Ascending aorta (tissue), 2 donors: Measurements from ENCODE around the gene CYP4F11. TPM values are rescaled to one million over a fixed set of nuclear protein-coding genes. Genes with fewer than 3 reads are reported as not detected.
"Not testable (repeated sequence)": the region's sequence is repeated elsewhere in the genome, so short reads cannot be mapped to it uniquely, and the experiment has no call there.

ENCODE experiments used
- DNase-seq, 2 donors: peaks; one replicate each; pipeline ENCODE4 v3.0.0-alpha.2; 2019; ENCODE audit warnings: low spot score in 2 of 2
- H3K27ac ChIP-seq, 2 donors: fragments of 200-600 bp; sonication (generic); one replicate each; pipeline ENCODE4 v1.5.1; 2016 to 2017; ENCODE audit warnings: mild to moderate bottlenecking in 1 of 2
- H3K27me3 ChIP-seq: fragments of 200-600 bp; sonication (generic); one replicate; pipeline ENCODE4 v1.5.1; 2017
- H3K36me3 ChIP-seq, 2 donors: fragments of 200-600 bp; sonication (generic); one replicate each; pipeline ENCODE4 v1.5.1; 2016
- H3K4me1 ChIP-seq, 2 donors: fragments of 200-600 bp; sonication (generic); one replicate each; pipeline ENCODE4 v1.5.1; 2016 to 2017; ENCODE audit warnings: mild to moderate bottlenecking in 1 of 2
- H3K4me3 ChIP-seq, 2 donors: fragments of 200-600 bp; sonication (generic); one replicate each; pipeline ENCODE4 v1.5.1; 2016 to 2017; ENCODE audit warnings: mild to moderate bottlenecking in 1 of 2
- H3K9me3 ChIP-seq, 2 donors: fragments of 200-600 bp; sonication (generic); one replicate each; pipeline ENCODE4 v1.5.1; 2016
- intact Hi-C: fragments of 100-400 bp; cut with DNase I; formaldehyde crosslinking; loops from one replicate; pipeline ENCODE4 v1.15.1; 2023
- total RNA-seq: library from RNA; depleted of rRNA; stranded (reverse); fragments of >200 nt; gene quantifications from one replicate; pipeline ENCODE4 v1.1.0, GENCODE V29; 2016
- TF ChIP-seq, protein P1 (sequence below), 3 experiments: fragments of 200-600 bp in 2 of 3; fragments of 450-650 bp in 1 of 3; sonication (generic) in 2 of 3; IDR thresholded peaks; one replicate each; pipeline ENCODE4 v1.5.1; 2016 to 2019; ENCODE audit warnings: antibody characterized with exemption in 3 of 3, mild to moderate bottlenecking in 1 of 3, moderate library complexity in 1 of 3

Gene CYP4F11
- total RNA-seq, 1 donor from 2014 or later, result 0.75 TPM

DNA sequence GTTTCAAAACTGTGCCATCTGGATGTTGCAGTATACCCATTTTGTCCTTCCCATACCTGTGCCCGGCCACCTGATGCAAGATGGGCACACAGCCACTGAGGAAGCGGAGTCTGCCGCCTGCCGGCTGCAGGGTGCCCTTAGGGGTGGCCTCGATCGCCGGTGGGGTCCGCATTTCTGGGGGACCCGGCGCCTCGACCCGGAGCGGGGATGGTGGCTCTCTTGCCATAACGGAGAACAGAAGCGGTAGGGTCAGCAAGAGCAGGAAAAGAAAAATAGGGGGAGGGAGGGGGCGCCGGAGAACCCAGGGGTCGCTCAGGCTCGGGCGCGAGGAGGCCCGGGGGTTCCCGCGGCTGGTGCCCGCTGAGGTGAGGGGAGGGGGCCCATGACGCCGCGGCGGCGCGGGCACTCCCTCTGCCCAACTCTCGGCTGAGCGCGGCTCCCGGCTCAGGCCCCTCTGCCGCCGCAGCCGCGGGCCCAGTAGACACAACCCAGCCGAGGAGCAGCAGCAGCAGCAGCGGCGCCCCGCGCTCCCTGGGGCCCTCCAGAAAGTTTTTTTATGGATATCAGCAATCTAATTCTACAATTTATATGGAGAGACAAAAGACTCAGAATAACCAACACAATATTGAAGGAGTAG is 22.6 kb downstream of the CYP4F11 start:
- TF ChIP-seq, protein P1, sequence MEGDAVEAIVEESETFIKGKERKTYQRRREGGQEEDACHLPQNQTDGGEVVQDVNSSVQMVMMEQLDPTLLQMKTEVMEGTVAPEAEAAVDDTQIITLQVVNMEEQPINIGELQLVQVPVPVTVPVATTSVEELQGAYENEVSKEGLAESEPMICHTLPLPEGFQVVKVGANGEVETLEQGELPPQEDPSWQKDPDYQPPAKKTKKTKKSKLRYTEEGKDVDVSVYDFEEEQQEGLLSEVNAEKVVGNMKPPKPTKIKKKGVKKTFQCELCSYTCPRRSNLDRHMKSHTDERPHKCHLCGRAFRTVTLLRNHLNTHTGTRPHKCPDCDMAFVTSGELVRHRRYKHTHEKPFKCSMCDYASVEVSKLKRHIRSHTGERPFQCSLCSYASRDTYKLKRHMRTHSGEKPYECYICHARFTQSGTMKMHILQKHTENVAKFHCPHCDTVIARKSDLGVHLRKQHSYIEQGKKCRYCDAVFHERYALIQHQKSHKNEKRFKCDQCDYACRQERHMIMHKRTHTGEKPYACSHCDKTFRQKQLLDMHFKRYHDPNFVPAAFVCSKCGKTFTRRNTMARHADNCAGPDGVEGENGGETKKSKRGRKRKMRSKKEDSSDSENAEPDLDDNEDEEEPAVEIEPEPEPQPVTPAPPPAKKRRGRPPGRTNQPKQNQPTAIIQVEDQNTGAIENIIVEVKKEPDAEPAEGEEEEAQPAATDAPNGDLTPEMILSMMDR (IDR thresholded peaks at IDR 0.05), result no peak
- DNase-seq, result no peak
- Histone ChIP-seq H3K4me3 (no peak overlapping the region), H3K27me3 (peaks cover 3% of the 10 kb centered on the region), H3K4me1 (no peaks in the 10 kb centered on the region), H3K36me3 (peaks cover 0 to 17% of the 10 kb centered on the region in 2 donors), H3K27ac (no peak overlapping the region), H3K9me3 (peaks cover 0 to 12% of the 10 kb centered on the region in 2 donors)
- intact Hi-C loops, result no loop called here

DNA sequence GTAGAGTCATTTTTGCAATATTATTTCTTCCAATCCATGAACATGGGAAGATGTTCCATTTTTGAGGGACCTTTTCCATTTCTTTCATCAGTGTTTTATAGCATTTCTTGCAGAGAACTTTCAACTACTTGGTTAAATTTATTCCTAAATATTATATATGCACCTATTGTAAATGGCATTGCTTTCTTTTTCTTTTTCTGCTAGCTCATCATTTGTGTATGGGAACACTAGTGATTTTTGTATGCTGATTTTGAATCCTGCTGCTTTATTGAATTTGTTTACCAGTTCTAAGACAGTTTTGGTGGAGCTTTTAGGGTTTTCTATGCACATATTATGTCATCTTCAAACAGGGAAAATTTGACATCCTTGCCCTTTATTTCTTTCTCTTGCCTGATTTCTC is 29.3 kb downstream of the CYP4F11 start:
- Histone ChIP-seq H3K4me1 (no peaks in the 10 kb centered on the region), H3K27ac (no peak overlapping the region), H3K4me3 (no peak overlapping the region), H3K9me3 (peaks cover 0 to 6% of the 10 kb centered on the region in 2 donors), H3K36me3 (no peaks in the 10 kb centered on the region), H3K27me3 (no peaks in the 10 kb centered on the region)
- intact Hi-C loops, result no loop called here
- TF ChIP-seq, protein P1 (IDR thresholded peaks at IDR 0.05), result no peak
- DNase-seq, result no peak

DNA sequence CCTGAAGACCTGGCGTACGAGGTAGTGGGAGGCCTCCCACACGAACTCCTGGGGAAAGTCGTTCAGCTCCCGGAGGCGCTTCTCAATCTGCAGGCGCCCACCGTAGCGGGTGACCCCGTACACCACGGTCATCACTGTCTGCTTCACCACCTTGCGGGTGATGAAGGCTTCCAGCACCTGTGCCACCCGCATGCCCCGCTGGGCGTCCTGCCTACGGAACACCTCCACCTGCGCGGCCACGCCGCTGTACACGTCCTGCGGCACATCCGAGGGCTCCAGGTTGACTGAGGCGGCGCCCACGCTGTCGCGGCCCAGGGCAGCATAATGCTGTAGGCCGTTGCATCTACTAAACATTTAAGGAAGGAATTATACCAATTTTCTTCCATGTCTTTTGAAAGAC is 31.4 kb downstream of the CYP4F11 start:
- intact Hi-C loops, H3K36me3 ChIP-seq, H3K27ac ChIP-seq, H3K4me3 ChIP-seq, H3K4me1 ChIP-seq, DNase-seq, H3K27me3 ChIP-seq, H3K9me3 ChIP-seq: not testable (repeated sequence)

DNA sequence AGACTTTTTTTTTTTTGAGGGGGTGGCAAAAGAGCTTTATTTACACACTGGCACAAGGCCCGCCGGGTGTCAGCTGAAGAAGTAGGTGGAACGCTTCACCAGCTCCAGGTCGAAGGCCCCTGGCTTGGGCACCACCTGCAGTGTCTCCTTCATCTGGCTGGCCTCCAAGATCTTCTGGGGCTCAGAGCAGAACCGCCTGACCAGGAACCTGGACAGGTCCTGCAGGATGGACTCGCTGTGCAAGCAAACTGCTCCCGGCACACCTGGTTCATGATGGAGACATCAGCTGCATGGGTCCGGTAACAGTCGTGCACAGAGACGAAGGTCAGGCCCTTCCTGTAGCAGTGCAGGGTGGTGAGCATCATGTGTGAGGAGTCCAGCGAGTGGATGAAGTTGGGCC is 32.1 kb downstream of the CYP4F11 start:
- no peaks in the 10 kb centered on the region for H3K4me1 ChIP-seq
- H3K4me3 ChIP-seq, result no peak overlapping the region
- no peak overlapping the region for H3K27ac ChIP-seq
- TF ChIP-seq, protein P1 (IDR thresholded peaks at IDR 0.05), result no peak
- no peak for DNase-seq
- no peaks in the 10 kb centered on the region for H3K36me3 ChIP-seq
- peaks cover 0 to 6% of the 10 kb centered on the region in 2 donors for H3K9me3 ChIP-seq
- H3K27me3 ChIP-seq, result no peaks in the 10 kb centered on the region
- intact Hi-C loops, result no loop called here

- Histone ChIP-seq H3K4me3 (no peak overlapping the region), H3K9me3 (no peaks in the 10 kb centered on the region), H3K4me1 (no peaks in the 10 kb centered on the region), H3K27me3 (no peaks in the 10 kb centered on the region), H3K36me3 (no peaks in the 10 kb centered on the region), H3K27ac (no peak overlapping the region)
- intact Hi-C loops, result no loop called here
- TF ChIP-seq, protein P1 (IDR thresholded peaks at IDR 0.05), result no peak
- DNase-seq, result no peak
Observed at GRCh38 chr19:15900504-15900903, 33.8 kb downstream of the CYP4F11 start.

DNA sequence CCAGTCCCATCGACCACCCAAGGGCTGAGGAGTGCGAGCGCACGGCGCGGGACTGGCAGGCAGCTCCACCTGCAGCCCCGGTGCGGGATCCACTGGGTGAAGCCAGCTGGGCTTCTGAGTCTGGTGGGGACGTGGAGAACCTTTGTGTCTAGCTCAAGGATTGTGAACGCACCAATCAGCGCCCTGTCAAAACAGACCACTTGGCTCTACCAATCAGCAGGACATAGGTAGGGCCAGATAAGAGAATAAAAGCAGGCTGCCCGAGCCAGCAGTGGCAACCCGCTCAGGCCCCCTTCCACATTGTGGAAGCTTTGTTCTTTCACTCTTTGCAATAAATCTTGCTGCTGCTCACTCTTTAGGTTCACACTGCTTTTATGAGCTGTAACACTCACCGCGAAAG is 34.3 kb downstream of the CYP4F11 start:
- H3K4me3 ChIP-seq, H3K9me3 ChIP-seq, H3K36me3 ChIP-seq, H3K27ac ChIP-seq, DNase-seq, H3K27me3 ChIP-seq, intact Hi-C loops, H3K4me1 ChIP-seq: not testable (repeated sequence)

GRCh38 chr19:15899561-15899960 is 34.8 kb downstream of the CYP4F11 start:
- intact Hi-C loops, H3K9me3 ChIP-seq, H3K4me3 ChIP-seq, H3K4me1 ChIP-seq, DNase-seq, H3K27me3 ChIP-seq, H3K27ac ChIP-seq, H3K36me3 ChIP-seq: not testable (repeated sequence)
